ENCODE data around the gene BTBD1. TPM values are rescaled to one million over a fixed set of nuclear protein-coding genes. Genes with fewer than 3 reads are reported as not detected.
"Not testable (repeated sequence)": the region's sequence is repeated elsewhere in the genome, so short reads cannot be mapped to it uniquely, and the experiment has no call there.

The BTBD1 gene
- total RNA-seq, 4 donors from 2014 or later: 79.8 to 105 (median 99.4) TPM

DNA sequence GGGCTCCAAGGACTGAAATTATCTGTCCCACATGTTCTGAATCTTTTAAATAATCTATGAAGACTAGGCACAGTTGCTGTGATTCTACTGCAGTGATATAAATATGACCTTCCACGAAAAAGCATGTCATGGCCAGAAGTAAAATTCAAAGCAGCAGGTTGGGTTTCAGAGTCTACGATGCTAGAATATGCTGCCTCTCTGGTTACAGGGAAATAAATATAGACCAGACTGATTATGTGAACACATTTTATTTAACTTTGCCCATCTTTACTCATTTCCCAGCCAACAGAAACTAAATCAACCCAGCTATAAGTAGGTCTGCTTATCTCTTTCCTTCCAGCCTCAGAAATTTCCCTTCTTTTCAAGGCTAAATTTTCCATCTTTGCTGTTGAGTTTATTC, 20.5 kb upstream of the BTBD1 start:
- no peaks in the 10 kb centered on the region for H3K9me3 ChIP-seq
- no peak overlapping the region for H3K27ac ChIP-seq
- WGBS, 2 donors: 80 to 84% methylated on average over 2 of the region's 2 CpGs
- DNase-seq (ENCODE audit: low spot score in 2 of 2): no peak
- H3K4me1 ChIP-seq: no peaks in the 10 kb centered on the region
- no peaks in the 10 kb centered on the region for H3K36me3 ChIP-seq
- H3K4me3 ChIP-seq: no peak overlapping the region
- no peak for TF ChIP-seq POLR2A (IDR thresholded peaks at IDR 0.05)
- no peaks in the 10 kb centered on the region for H3K27me3 ChIP-seq

DNA sequence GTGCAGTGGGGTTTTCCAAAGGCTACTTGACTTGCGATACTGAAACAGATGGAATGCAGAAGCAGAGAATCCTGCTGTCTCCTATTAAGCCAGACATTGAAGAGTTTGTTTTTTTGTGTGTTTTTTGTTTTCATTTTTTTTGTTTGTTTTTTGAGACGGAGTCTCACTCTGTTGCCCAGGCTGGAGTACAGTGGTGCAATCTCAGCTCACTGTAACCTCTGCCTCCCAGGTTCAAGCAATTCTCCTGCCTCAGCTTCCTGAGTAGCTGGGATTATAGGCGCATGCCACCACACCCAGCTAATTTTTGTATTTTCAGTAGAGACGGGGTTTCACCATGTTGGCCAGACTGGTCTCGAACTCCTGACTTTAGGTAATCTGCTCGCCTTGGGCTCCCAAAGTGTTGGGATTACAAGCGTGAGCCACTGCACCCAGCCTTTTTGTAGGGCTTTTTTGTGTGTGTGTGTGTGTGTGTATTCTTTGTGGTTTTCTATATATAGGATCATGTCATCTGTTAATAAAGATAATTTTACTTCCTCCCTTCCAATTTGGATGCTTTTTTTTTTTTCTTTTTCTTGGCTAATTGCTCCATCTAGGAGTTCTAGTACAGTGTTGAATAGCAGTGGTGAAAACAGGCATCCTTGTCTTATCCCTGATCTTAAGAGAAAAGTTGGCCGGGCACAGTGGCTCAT, 19.0 kb upstream of the BTBD1 start:
- not testable (repeated sequence) for H3K4me3 ChIP-seq; DNase-seq (ENCODE audit: low spot score in 2 of 2); H3K9me3 ChIP-seq; H3K27ac ChIP-seq; H3K27me3 ChIP-seq; H3K4me1 ChIP-seq; H3K36me3 ChIP-seq
- 84 to 87% methylated on average over 8 of the region's 8 CpGs for WGBS, 2 donors

GRCh38 chr15:83085461-83085860, 18.4 kb upstream of the BTBD1 start:
- 83 to 89% methylated on average over 3 of the region's 3 CpGs for WGBS, 2 donors
- H3K36me3 ChIP-seq; H3K27me3 ChIP-seq; H3K9me3 ChIP-seq; DNase-seq (ENCODE audit: low spot score in 2 of 2); H3K4me1 ChIP-seq; H3K27ac ChIP-seq; H3K4me3 ChIP-seq: not testable (repeated sequence)

DNA sequence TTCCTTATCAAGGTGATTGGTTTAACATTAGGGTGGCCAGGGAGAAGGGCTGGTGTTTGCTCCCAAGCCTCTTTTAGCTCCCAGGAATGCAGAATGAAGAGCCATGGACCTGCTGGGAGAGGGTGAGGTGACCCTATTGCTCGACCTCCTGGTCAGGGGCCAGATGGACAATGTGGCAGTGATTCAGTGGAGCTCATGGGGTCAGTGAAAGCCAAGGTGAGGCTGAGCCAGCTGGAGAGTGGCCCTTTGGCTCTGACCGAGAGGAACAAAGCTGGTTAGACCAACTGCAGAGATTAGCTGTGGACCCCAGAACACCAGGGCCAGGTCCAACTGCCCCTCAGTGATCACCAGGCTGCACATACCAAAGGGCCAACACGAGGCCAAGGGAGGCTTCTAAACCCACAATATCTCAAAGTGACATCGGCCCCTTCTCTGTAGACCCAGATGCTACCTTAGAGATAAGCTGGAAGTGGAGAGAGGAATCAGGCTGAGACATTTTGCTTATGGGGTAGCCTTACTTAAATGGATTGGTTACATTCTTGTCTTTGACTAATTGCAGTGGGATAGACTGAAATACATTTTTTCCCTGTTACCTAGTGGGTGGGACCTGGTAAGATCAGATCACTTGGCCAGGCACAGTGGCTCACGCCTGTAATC, 15.8 kb upstream of the BTBD1 start:
- Histone ChIP-seq H3K4me3 (no peak overlapping the region), H3K27ac (no peak overlapping the region), H3K4me1 (no peaks in the 10 kb centered on the region), H3K27me3 (peaks cover 0 to 9% of the 10 kb centered on the region in 2 donors), H3K9me3 (no peaks in the 10 kb centered on the region), H3K36me3 (no peaks in the 10 kb centered on the region)
- TF ChIP-seq EP300 (IDR thresholded peaks at IDR 0.05) (no peak), POLR2A (IDR thresholded peaks at IDR 0.05) (no peak)
- TF ChIP-seq, protein P1, sequence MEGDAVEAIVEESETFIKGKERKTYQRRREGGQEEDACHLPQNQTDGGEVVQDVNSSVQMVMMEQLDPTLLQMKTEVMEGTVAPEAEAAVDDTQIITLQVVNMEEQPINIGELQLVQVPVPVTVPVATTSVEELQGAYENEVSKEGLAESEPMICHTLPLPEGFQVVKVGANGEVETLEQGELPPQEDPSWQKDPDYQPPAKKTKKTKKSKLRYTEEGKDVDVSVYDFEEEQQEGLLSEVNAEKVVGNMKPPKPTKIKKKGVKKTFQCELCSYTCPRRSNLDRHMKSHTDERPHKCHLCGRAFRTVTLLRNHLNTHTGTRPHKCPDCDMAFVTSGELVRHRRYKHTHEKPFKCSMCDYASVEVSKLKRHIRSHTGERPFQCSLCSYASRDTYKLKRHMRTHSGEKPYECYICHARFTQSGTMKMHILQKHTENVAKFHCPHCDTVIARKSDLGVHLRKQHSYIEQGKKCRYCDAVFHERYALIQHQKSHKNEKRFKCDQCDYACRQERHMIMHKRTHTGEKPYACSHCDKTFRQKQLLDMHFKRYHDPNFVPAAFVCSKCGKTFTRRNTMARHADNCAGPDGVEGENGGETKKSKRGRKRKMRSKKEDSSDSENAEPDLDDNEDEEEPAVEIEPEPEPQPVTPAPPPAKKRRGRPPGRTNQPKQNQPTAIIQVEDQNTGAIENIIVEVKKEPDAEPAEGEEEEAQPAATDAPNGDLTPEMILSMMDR (IDR thresholded peaks at IDR 0.05): no peak
- no peak for DNase-seq (ENCODE audit: low spot score in 2 of 2)
- 68 to 75% methylated on average over 5 of the region's 5 CpGs for WGBS, 2 donors

DNA sequence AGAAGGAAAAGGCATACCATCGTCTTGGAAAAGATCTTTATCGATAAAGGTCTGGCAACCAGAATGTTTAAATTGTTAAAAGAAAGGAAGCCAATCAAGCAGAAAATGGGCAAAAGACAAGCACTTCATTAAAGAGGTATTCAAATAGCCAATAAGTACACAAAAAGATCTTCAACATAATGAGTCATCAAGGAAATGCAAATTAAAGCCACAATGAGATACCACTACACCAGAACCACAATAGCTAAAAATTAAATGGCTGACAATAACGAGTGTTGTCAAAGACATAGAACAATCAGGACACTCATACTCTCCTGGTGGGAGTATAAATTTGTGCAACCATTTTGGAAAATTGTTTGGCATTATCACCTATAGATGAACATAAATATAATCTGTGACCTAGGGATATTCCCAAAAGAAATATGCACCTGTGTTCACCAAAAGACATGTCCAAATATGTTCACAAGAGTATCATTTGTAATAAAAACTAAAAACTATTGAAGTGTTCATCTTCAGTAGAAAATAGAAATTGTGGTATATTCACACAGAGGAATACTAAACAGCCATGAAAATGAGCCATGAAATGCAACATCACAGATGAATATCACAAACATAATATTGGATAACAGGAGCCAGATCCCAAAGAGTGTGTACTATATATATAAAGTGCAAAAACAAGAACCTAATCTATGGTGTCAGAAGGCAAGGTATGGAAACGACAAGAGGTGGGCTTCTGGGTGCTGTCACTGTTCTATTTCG, 14.4 kb upstream of the BTBD1 start:
- TF ChIP-seq POLR2A (IDR thresholded peaks at IDR 0.05) (no peak), EP300 (IDR thresholded peaks at IDR 0.05) (no peak)
- TF ChIP-seq, protein P1 (IDR thresholded peaks at IDR 0.05): no peak
- no peaks in the 10 kb centered on the region for H3K4me1 ChIP-seq
- no peaks in the 10 kb centered on the region for H3K9me3 ChIP-seq
- 80 to 81% methylated on average over 5 of the region's 5 CpGs for WGBS, 2 donors
- H3K36me3 ChIP-seq: no peaks in the 10 kb centered on the region
- H3K27ac ChIP-seq: no peak overlapping the region
- no peak overlapping the region for H3K4me3 ChIP-seq
- H3K27me3 ChIP-seq: peaks cover 0 to 10% of the 10 kb centered on the region in 2 donors
- DNase-seq (ENCODE audit: low spot score in 2 of 2): no peak

DNA sequence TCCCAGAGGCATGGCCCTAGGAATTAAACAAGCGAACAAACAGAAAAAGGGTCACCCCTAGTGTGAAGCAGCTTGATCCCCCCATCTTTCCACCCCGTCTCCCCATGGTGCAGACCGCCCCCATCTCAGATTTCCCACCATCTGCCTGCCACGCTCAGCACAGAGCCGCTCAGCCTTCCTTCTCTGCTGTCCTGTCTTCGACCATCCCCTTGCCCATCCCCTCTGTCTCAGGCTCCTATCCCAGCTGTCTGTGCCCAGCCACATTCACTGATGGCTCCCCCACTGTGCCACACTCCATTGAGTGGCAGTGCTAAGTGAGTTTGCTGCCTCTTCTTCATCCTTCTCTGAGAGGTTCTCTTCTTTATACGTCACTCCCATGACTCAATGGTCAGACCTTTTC, 11.7 kb upstream of the BTBD1 start:
- whole genome bisulfite sequencing, 2 donors: 57 to 59% methylated on average over 7 of the region's 7 CpGs
- Histone ChIP-seq H3K4me3 (no peak overlapping the region), H3K27ac (no peak overlapping the region), H3K27me3 (peaks cover 0 to 15% of the 10 kb centered on the region in 2 donors), H3K4me1 (no peaks in the 10 kb centered on the region), H3K36me3 (no peaks in the 10 kb centered on the region), H3K9me3 (peaks cover 0 to 10% (median under 1%) of the 10 kb centered on the region in 4 donors)
- TF ChIP-seq POLR2A (IDR thresholded peaks at IDR 0.05): no peak
- TF ChIP-seq EP300 (IDR thresholded peaks at IDR 0.05): no peak
- TF ChIP-seq, protein P1 (IDR thresholded peaks at IDR 0.05): no peak
- DNase-seq (ENCODE audit: low spot score in 2 of 2): no peak
